GM12874 (cell line): ENCODE results near the gene RAPH1.

Source experiments
- CTCF ChIP-seq: IDR thresholded peaks from 2 replicates; pipeline ENCODE4 v1.5.1; 2011; ENCODE audit warnings: low read depth, mild to moderate bottlenecking, control low read depth, low read length, moderate library complexity; ENCODE audit not compliant: insufficient read depth

The RAPH1 gene

GRCh38 chr2:203450561-203450960, 84.5 kb downstream of the RAPH1 start:
- TF ChIP-seq CTCF, result no peak

GRCh38 chr2:203446780-203447179, 88.3 kb downstream of the RAPH1 start:
- TF ChIP-seq CTCF, result no peak

GRCh38 chr2:203446071-203446481, 89.0 kb downstream of the RAPH1 start:
- no peak for TF ChIP-seq CTCF

- TF ChIP-seq CTCF, result no peak
Observed at GRCh38 chr2:203444738-203445137, 90.4 kb downstream of the RAPH1 start.

GRCh38 chr2:203442463-203442862, 92.6 kb downstream of the RAPH1 start:
- no peak for TF ChIP-seq CTCF

- TF ChIP-seq CTCF, result no peak
Observed at GRCh38 chr2:203441463-203441862, 93.6 kb downstream of the RAPH1 start.

- TF ChIP-seq CTCF, result no peak
Observed at GRCh38 chr2:203440671-203441070, 94.4 kb downstream of the RAPH1 start.

- TF ChIP-seq CTCF, result no peak
Observed at GRCh38 chr2:203438528-203438927, 96.6 kb downstream of the RAPH1 start.
